Gastroesophageal sphincter (tissue), 4 donors: ENCODE measurements around the gene KPTN. TPM values are rescaled to one million over a fixed set of nuclear protein-coding genes. Genes with fewer than 3 reads are reported as not detected.

Experiments used
- ATAC-seq: fragments of 150-250 bp; one replicate; pipeline ENCODE4 v1.9.1; 2016; ENCODE audit warnings: mild to moderate bottlenecking, moderate library complexity
- H3K27ac ChIP-seq, 4 donors: fragments of 200-600 bp; sonication (generic) in 3 of 4; 1 replicate in 3 of 4; 2 replicates in 1 of 4; pipeline ENCODE4 v1.5.1; 2016 to 2019
- H3K27me3 ChIP-seq: fragments of 200-600 bp; sonication (generic); one replicate; pipeline ENCODE4 v1.5.1; 2019
- H3K36me3 ChIP-seq, 2 donors: fragments of 200-600 bp; sonication (generic); one replicate each; pipeline ENCODE4 v1.5.1; 2019; ENCODE audit warnings: control low read depth in 1 of 2
- H3K4me1 ChIP-seq, 3 donors: fragments of 200-600 bp; sonication (generic); 1 replicate in 2 of 3; 2 replicates in 1 of 3; pipeline ENCODE4 v1.5.1; 2016 to 2019; ENCODE audit warnings: control low read depth in 2 of 3
- H3K4me3 ChIP-seq, 2 donors: fragments of 200-600 bp; sonication (generic); one replicate each; pipeline ENCODE4 v1.5.1; 2019; ENCODE audit warnings: mild to moderate bottlenecking in 1 of 2, moderate library complexity in 1 of 2
- H3K9me3 ChIP-seq, 3 donors: fragments of 200-600 bp; sonication (generic); one replicate each; pipeline ENCODE4 v1.5.1; 2017 to 2019; ENCODE audit warnings: control low read depth in 2 of 3
- CTCF ChIP-seq, 4 experiments: fragments of 200-600 bp in 2 of 4; fragments of 450-650 bp in 2 of 4; sonication (generic) in 1 of 4; IDR thresholded peaks; one replicate each; pipeline ENCODE4 v1.5.1; 2017 to 2019; ENCODE audit warnings: antibody characterized with exemption in 4 of 4, mild to moderate bottlenecking in 2 of 4, moderate library complexity in 2 of 4
- EP300 ChIP-seq: sonication (generic); formaldehyde crosslinking; IDR thresholded peaks from one replicate; pipeline ENCODE4 v1.6.1; 2017; ENCODE audit warnings: antibody characterized with exemption, mild to moderate bottlenecking
- POLR2A ChIP-seq, 2 donors: fragments of 450-650 bp; IDR thresholded peaks; one replicate each; pipeline ENCODE4 v1.6.1; 2017; ENCODE audit warnings: antibody characterized with exemption in 2 of 2, mild to moderate bottlenecking in 2 of 2, moderate library complexity in 1 of 2
- POLR2AphosphoS5 ChIP-seq: sonication (generic); formaldehyde crosslinking; IDR thresholded peaks from one replicate; pipeline ENCODE4 v1.6.1; 2017; ENCODE audit warnings: antibody characterized with exemption
- WGBS, 2 donors: methylation state at CpG; one replicate each; pipeline ENCODE4 v1.1.5; 2018; ENCODE audit warnings: low coverage in 1 of 2; 5-methylcytosine and 5-hydroxymethylcytosine counted together
- total RNA-seq, 4 donors: library from RNA; depleted of rRNA; stranded (reverse); fragments of >200 nt; gene quantifications; one replicate each; pipeline ENCODE4 v1.1.0, GENCODE V29; 2016

KPTN gene
- total RNA-seq, 4 donors from 2014 or later: 2.4 to 4.3 (median 3.4) TPM

GRCh38 chr19:47483200-47483599 is 819 bp downstream of the KPTN start:
- no peak for TF ChIP-seq CTCF (IDR thresholded peaks at IDR 0.05)
- TF ChIP-seq EP300: no peak
- TF ChIP-seq POLR2A (IDR thresholded peaks at IDR 0.05): no peak
- no peak for TF ChIP-seq POLR2AphosphoS5
- WGBS, 2 donors: 84 to 85% methylated on average over 6 to 10 of the region's 15 CpGs

GRCh38 chr19:47481460-47482052 is 2.5 kb downstream of the KPTN start:
- no peak overlapping the region for H3K4me3 ChIP-seq
- H3K27ac ChIP-seq: no peak overlapping the region
- TF ChIP-seq EP300 (no peak), POLR2AphosphoS5 (no peak), POLR2A (IDR thresholded peaks at IDR 0.05) (no peak), CTCF (IDR thresholded peaks at IDR 0.05) (no peak)
- WGBS, 2 donors: 84 to 98% methylated on average over 2 to 4 of the region's 4 CpGs
- H3K27me3 ChIP-seq: peaks cover 12% of the 10 kb centered on the region
- no peaks in the 10 kb centered on the region for H3K9me3 ChIP-seq
- peaks cover 0 to 14% of the 10 kb centered on the region in 2 donors for H3K36me3 ChIP-seq
- ATAC-seq: no peak
- H3K4me1 ChIP-seq: peaks cover 0 to 32% (median 8%) of the 10 kb centered on the region in 3 donors

More at GRCh38 chr19:47483200-47483599, 819 bp downstream of the KPTN start:
- Histone ChIP-seq H3K27ac (peak overlapping the region in 1 of 4 donors; percentile 93), H3K9me3 (no peaks in the 10 kb centered on the region), H3K4me1 (peaks cover 0 to 32% (median 8%) of the 10 kb centered on the region in 3 donors), H3K4me3 (peak overlapping the region in 1 of 2 donors; percentile 76), H3K27me3 (peaks cover 12% of the 10 kb centered on the region), H3K36me3 (peaks cover 0 to 28% of the 10 kb centered on the region in 2 donors)
- ATAC-seq: no peak

- peaks cover 0 to 13% of the 10 kb centered on the region in 2 donors for H3K36me3 ChIP-seq
- H3K27me3 ChIP-seq: peaks cover 12% of the 10 kb centered on the region
- no peaks in the 10 kb centered on the region for H3K9me3 ChIP-seq
- no peak overlapping the region for H3K4me3 ChIP-seq
- H3K4me1 ChIP-seq: peaks cover 0 to 32% (median 8%) of the 10 kb centered on the region in 3 donors
- WGBS, 2 donors: 76 to 90% methylated on average over 9 to 16 of the region's 16 CpGs
- no peak for ATAC-seq
- TF ChIP-seq EP300 (no peak), POLR2AphosphoS5 (no peak), CTCF (IDR thresholded peaks at IDR 0.05) (no peak), POLR2A (IDR thresholded peaks at IDR 0.05) (no peak)
- no peak overlapping the region for H3K27ac ChIP-seq
These were observed 3.4 kb downstream of the KPTN start for GRCh38 chr19:47480658-47481057.

- peaks cover 12% of the 10 kb centered on the region for H3K27me3 ChIP-seq
- 2 to 28% methylated on average over 7 to 9 of the region's 39 CpGs for WGBS, 2 donors
- ATAC-seq: no peak
- no peaks in the 10 kb centered on the region for H3K9me3 ChIP-seq
- peaks cover 0 to 7% of the 10 kb centered on the region in 2 donors for H3K36me3 ChIP-seq
- no peak for TF ChIP-seq POLR2AphosphoS5
- no peak for TF ChIP-seq CTCF (IDR thresholded peaks at IDR 0.05)
- no peak for TF ChIP-seq EP300
- TF ChIP-seq POLR2A (IDR thresholded peaks at IDR 0.05): no peak
- H3K27ac ChIP-seq: no peak overlapping the region
- H3K4me1 ChIP-seq: peaks cover 0 to 27% (median 6%) of the 10 kb centered on the region in 3 donors
- peak overlapping the region in 1 of 2 donors; percentile 16 for H3K4me3 ChIP-seq
These were observed 4.1 kb downstream of the KPTN start for GRCh38 chr19:47479701-47480503.
